ENCODE data around the gene CACTIN.
A peak's percentile ranks its signal among the peaks of the same experiment; 100 is the strongest.
"Not testable (repeated sequence)": the region's sequence is repeated elsewhere in the genome, so short reads cannot be mapped to it uniquely, and the experiment has no call there.

CACTIN gene

DNA sequence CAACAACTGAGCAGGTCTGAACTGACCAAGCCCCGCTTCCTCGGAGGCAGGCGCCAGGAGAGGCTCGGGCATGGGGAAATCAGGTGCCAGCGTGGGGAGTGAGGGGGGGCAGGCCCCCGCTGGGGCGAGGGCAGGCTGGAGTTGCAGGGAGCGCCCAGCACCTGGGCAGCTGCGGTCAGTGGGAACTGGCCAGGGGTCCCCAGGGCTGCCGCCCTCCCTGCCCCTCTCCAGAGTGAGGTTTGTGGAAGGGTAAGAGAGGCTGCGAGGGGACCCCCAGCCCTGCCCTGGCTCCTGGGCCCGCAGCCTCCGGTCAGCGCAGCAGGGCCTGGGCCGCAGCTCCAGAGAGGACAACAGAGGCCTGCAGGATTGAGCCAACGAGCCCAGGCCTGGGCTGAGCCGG lies 41.2 kb upstream of the CACTIN start:
- ChIA-PET POLR2A (no interaction called here), CTCF (interaction anchor here (0.9 to 11.2 kb wide), 6 partner anchors 11 to 123 kb away, joined by 3 to 148 read pairs (median 4); partner anchors contain the start of genes PIP5K1C and TJP3)
- DNase-seq (ENCODE audit: extremely low spot score) = no peak
- TF ChIP-seq, protein P1, sequence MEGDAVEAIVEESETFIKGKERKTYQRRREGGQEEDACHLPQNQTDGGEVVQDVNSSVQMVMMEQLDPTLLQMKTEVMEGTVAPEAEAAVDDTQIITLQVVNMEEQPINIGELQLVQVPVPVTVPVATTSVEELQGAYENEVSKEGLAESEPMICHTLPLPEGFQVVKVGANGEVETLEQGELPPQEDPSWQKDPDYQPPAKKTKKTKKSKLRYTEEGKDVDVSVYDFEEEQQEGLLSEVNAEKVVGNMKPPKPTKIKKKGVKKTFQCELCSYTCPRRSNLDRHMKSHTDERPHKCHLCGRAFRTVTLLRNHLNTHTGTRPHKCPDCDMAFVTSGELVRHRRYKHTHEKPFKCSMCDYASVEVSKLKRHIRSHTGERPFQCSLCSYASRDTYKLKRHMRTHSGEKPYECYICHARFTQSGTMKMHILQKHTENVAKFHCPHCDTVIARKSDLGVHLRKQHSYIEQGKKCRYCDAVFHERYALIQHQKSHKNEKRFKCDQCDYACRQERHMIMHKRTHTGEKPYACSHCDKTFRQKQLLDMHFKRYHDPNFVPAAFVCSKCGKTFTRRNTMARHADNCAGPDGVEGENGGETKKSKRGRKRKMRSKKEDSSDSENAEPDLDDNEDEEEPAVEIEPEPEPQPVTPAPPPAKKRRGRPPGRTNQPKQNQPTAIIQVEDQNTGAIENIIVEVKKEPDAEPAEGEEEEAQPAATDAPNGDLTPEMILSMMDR (IDR thresholded peaks at IDR 0.05; ENCODE audit: control extremely low read depth, extremely low read depth, low read depth, missing control alignments) = no peak

DNA sequence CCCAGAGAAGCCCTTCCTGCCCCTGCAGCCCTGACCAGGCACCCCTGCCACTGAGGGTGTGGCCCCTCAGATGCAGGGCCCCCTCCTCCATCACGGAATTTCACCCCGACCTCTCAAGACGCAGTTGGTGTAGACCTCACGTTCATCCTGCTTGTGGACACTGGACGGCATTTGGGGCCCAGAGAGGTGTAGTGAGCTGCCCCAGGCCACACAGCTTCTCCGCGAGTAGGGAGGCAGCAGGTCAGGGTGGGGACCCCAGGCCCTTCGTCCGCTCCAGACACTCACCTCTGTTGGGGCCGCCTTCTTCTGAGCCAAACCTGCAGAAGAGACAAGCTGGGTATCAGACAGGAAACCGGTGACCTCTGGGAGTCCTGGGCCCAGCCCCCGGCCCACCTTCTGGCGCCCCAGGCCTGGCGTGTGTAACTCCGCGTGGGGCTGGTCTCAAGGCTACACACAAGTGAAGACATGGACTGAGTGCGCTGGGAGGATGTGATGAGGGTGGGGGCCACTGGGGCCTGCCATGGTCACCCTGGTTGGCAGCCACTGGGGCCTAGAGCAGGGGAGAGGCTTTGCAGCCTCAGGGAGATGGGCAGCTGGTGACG lies 40.5 kb upstream of the CACTIN start:
- POLR2A ChIA-PET = no interaction called here

DNA sequence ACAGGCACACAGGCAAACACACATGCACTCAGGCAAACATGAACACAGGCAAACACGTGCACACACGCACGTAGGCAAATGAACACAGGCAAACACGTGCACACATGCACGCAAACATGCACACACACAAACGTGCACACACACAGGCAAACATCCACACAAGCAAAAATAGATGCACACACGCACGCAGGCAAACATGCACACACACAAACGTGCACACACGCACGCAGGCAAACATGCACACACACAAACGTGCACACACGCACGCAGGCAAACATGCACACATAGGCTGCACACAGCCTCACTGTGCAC lies 39.9 kb upstream of the CACTIN start:
- POLR2A ChIA-PET; DNase-seq (ENCODE audit: extremely low spot score): not testable (repeated sequence)
- CTCF ChIA-PET = interaction anchor here (0.7 to 11.2 kb wide), 15 partner anchors 8 to 121 kb away, joined by 3 to 148 read pairs (median 5); partner anchors contain the start of genes APBA3, PIP5K1C and TJP3

More for the DNA sequence above, 40.5 kb upstream of the CACTIN start:
- TF ChIP-seq, protein P1 (IDR thresholded peaks at IDR 0.05; ENCODE audit: control extremely low read depth, extremely low read depth, low read depth, missing control alignments) = no peak
- CTCF ChIA-PET = interaction anchor here (1.4 to 11.2 kb wide), 11 partner anchors 11 to 122 kb away, joined by 3 to 148 read pairs (median 5); partner anchors contain the start of genes APBA3, PIP5K1C and TJP3
- DNase-seq (ENCODE audit: extremely low spot score) = no peak

DNA sequence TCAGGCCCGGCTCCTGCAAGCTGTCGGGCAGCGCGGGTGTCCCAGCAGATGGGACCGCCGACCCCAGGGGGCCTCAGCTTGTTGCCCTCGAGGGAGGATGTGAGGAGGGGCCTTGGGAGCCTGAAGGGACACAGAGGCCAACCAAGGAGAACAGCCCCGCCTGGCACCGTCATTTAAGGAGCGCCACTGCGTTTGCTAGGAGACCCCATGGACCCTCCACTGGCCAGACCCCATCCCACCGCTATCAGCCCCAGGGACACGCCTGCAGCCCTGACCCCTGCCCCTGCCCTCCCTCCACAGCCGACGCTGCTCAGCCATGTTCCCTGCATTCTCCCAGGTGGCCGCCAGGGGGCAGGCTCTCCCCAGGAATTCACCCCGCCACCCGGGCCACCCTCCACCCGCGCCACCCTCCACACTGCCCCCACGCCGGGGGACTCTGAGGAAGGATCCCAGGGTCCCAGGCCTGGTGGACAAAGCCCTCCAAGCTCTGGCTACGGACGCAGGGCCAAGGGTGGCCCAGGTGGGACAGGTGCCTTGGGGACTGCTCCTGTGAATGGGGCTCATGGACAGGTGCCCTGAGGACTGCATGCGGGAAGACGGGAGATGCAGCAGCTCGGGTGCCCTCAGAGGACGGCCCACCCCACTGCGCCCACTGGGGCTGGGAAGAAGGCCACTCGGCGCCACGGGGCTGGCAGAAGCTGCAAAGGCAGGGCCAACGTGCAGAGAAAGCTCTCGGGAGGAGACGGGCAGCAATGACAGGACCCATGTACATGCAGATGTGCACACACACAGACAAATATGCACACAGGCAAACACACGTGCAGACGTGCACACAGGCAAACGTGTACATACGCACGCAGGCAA lies 39.3 kb upstream of the CACTIN start:
- POLR2A ChIA-PET = no interaction called here

DNA sequence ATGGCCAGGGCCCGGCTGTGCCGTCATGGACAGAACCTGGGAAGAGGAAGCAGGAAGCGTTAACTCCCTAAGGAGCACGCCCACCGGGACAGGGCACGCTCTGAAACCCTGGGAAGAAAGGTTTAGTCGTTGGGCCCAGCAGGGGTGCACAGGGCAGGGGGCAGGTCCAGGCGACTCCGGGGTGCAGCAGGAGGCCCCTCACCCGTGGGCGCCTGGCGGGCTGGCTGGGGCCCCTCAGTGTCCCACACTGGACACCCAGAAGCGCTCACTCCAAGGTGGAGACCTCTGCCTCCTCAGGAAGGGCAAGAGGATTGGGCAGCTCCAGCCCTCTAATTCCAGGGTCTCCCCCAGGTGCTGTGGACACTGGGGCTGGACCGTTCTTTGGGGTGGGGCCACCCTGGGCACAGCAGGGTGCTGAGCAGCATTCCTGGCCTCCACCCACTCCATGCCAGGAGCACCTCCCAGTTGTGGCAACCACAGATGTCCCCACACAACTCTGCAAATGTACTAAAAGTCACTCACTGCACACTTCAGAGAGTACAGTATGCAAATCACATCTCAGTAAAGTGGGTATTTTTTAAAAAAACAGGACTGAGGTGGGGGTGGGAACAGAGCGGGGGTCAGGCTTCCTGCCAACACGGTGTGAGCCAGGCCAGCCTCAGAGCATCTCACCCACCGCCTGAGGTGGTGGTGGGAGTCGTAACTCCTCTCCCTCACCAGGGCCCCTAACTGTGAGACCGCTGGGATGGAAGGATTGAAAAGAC lies 38.5 kb upstream of the CACTIN start:
- POLR2A ChIA-PET = no interaction called here
- TF ChIP-seq, protein P1 (IDR thresholded peaks at IDR 0.05; ENCODE audit: control extremely low read depth, extremely low read depth, low read depth, missing control alignments) = no peak
- no peak for DNase-seq (ENCODE audit: extremely low spot score)
- CTCF ChIA-PET = interaction anchor here (0.6 to 11.2 kb wide), 7 partner anchors 9 to 59 kb away, joined by 3 to 148 read pairs (median 10); partner anchors contain the start of genes PIP5K1C and TJP3

More for the DNA sequence above, 39.3 kb upstream of the CACTIN start:
- TF ChIP-seq, protein P1 (IDR thresholded peaks at IDR 0.05; ENCODE audit: control extremely low read depth, extremely low read depth, low read depth, missing control alignments) = peak; percentile 91
- peak; percentile 88 for DNase-seq (ENCODE audit: extremely low spot score)
- CTCF ChIA-PET = interaction anchor here (0.6 to 11.2 kb wide), 17 partner anchors 8 to 121 kb away, joined by 3 to 148 read pairs (median 5); partner anchors contain the start of genes APBA3, PIP5K1C and TJP3

DNA sequence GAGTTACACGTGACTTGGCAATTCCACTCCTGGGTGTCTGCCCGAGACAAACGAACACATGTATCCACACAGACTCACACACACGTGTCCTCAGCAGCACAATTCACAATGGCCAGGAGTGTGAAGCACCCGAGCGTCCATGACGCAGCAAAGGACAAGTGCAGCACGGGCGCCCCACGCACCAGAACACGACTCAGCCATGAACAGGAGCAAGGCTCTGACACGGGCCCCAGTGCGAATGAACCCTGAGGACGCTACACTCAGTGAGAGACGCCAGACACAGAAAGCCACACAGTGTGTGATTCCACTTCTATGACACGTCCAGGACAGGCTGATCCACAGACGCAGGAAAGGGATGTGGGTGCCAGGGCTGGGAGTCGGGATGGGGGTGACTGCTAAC lies 37.2 kb upstream of the CACTIN start:
- ChIA-PET CTCF (interaction anchor here (11.2 kb wide), 1 partner anchor 39 kb away, joined by 148 read pairs; the partner anchor contains the start of genes PIP5K1C and TJP3), POLR2A (no interaction called here)
- TF ChIP-seq, protein P1 (IDR thresholded peaks at IDR 0.05; ENCODE audit: control extremely low read depth, extremely low read depth, low read depth, missing control alignments) = no peak
- DNase-seq (ENCODE audit: extremely low spot score) = no peak
